Right atrium auricular region (tissue), 2 donors: ENCODE measurements around the gene EMC9. TPM values are rescaled to one million over a fixed set of nuclear protein-coding genes. Genes with fewer than 3 reads are reported as not detected.

Source experiments
- DNase-seq: peaks from one replicate; pipeline ENCODE4 v3.0.0-alpha.2; 2019; ENCODE audit warnings: low spot score
- H3K27ac ChIP-seq, 2 donors: fragments of 200-600 bp; sonication (generic); 1 replicate in 1 of 2; 2 replicates in 1 of 2; pipeline ENCODE4 v1.5.1; 2016 to 2019
- H3K27me3 ChIP-seq, 2 donors: fragments of 200-600 bp; sonication (generic); one replicate each; pipeline versions ENCODE4 v1.5.1 to v1.6.0; 2017 to 2019
- H3K36me3 ChIP-seq: fragments of 200-600 bp; sonication (generic); one replicate; pipeline ENCODE4 v1.5.1; 2016
- H3K4me1 ChIP-seq, 2 donors: fragments of 200-600 bp; sonication (generic); one replicate each; pipeline versions ENCODE4 v1.5.1 to v1.6.0; 2017 to 2019
- H3K4me3 ChIP-seq, 2 donors: fragments of 200-600 bp; sonication (generic); 1 replicate in 1 of 2; 2 replicates in 1 of 2; pipeline ENCODE4 v1.5.1; 2017 to 2019; ENCODE audit warnings: mild to moderate bottlenecking in 1 of 2, moderate library complexity in 1 of 2
- H3K9me3 ChIP-seq, 2 donors: fragments of 200-600 bp; sonication (generic); one replicate each; pipeline ENCODE4 v1.5.1; 2019
- CTCF ChIP-seq, 2 donors: fragments of 200-600 bp; sonication (generic); IDR thresholded peaks; one replicate each; pipeline ENCODE4 v1.5.1; 2019; ENCODE audit warnings: antibody characterized with exemption in 2 of 2
- total RNA-seq, 2 donors: library from RNA; depleted of rRNA; stranded (reverse); fragments of >200 nt; gene quantifications; one replicate each; pipeline ENCODE4 v1.1.0, GENCODE V29; 2016

The EMC9 gene
- total RNA-seq, 2 donors from 2014 or later: 9.9 to 16.8 TPM

GRCh38 chr14:24115422-24116127, 25.8 kb downstream of the EMC9 start:
- H3K36me3 ChIP-seq: peaks cover 36% of the 10 kb centered on the region
- no peak for TF ChIP-seq CTCF (IDR thresholded peaks at IDR 0.05)
- DNase-seq: no peak
- H3K9me3 ChIP-seq: no peaks in the 10 kb centered on the region
- H3K27me3 ChIP-seq: no peaks in the 10 kb centered on the region
- H3K4me3 ChIP-seq: peak overlapping the region; percentile 66 to 69
- peak overlapping the region; percentile 95 to 98 for H3K27ac ChIP-seq
- peaks cover 0 to 22% of the 10 kb centered on the region in 2 donors for H3K4me1 ChIP-seq

GRCh38 chr14:24114532-24115421, 26.6 kb downstream of the EMC9 start, which contains the start of the genes DCAF11 and NRL:
DCAF11 (plus strand) TSS chr14:24114777; CDS start chr14:24115595, 818 bp downstream.
NRL (minus strand) TSS chr14:24114949; CDS start chr14:24082848, 32,101 bp downstream.
- Histone ChIP-seq H3K9me3 (no peaks in the 10 kb centered on the region), H3K4me1 (peaks cover 0 to 22% of the 10 kb centered on the region in 2 donors), H3K27ac (peak within 1 kb of the TSS; percentile 95 to 98), H3K4me3 (peak within 1 kb of the TSS; percentile 66 to 69), H3K36me3 (peaks cover 28% of the 10 kb centered on the region), H3K27me3 (no peaks in the 10 kb centered on the region)
- no peak for TF ChIP-seq CTCF (IDR thresholded peaks at IDR 0.05)
- DNase-seq: peak; percentile 99

- H3K9me3 ChIP-seq: no peaks in the 10 kb centered on the region
- H3K27me3 ChIP-seq: no peaks in the 10 kb centered on the region
- H3K4me3 ChIP-seq: peak overlapping the region; percentile 66 to 69
- H3K27ac ChIP-seq: peak overlapping the region; percentile 95 to 98
- peaks cover 20% of the 10 kb centered on the region for H3K36me3 ChIP-seq
- DNase-seq: peak; percentile 96
- peak in 1 of 2 donors; percentile 7 for TF ChIP-seq CTCF (IDR thresholded peaks at IDR 0.05)
- H3K4me1 ChIP-seq: peaks cover 0 to 25% of the 10 kb centered on the region in 2 donors
Observed at GRCh38 chr14:24113801-24114531, 27.4 kb downstream of the EMC9 start.

- peaks cover 0 to 30% of the 10 kb centered on the region in 2 donors for H3K4me1 ChIP-seq
- no peaks in the 10 kb centered on the region for H3K27me3 ChIP-seq
- peak overlapping the region; percentile 66 to 69 for H3K4me3 ChIP-seq
- peak overlapping the region; percentile 95 to 98 for H3K27ac ChIP-seq
- H3K9me3 ChIP-seq: no peaks in the 10 kb centered on the region
- TF ChIP-seq CTCF (IDR thresholded peaks at IDR 0.05): no peak
- DNase-seq: no peak
- peaks cover 14% of the 10 kb centered on the region for H3K36me3 ChIP-seq
Observed at GRCh38 chr14:24113379-24113800, 28.0 kb downstream of the EMC9 start.

- DNase-seq: no peak
- Histone ChIP-seq H3K27me3 (no peaks in the 10 kb centered on the region), H3K4me1 (peaks cover 0 to 14% of the 10 kb centered on the region in 2 donors), H3K27ac (no peak overlapping the region), H3K9me3 (no peaks in the 10 kb centered on the region), H3K4me3 (no peak overlapping the region), H3K36me3 (no peaks in the 10 kb centered on the region)
- TF ChIP-seq CTCF (IDR thresholded peaks at IDR 0.05): no peak
Observed at GRCh38 chr14:24110523-24110922, 30.9 kb downstream of the EMC9 start.
